IPS-20b (cell line): ENCODE results near the gene PTPN5.

Experiments
- H3K27ac ChIP-seq: one replicate; pipeline ENCODE4 v1.5.1; 2013; ENCODE audit warnings: low read length
- H3K27me3 ChIP-seq: 2 replicates; pipeline ENCODE4 v1.6.1; 2013; ENCODE audit warnings: mild to moderate bottlenecking, low read length, inconsistent platforms; ENCODE audit not compliant: insufficient read depth
- H3K36me3 ChIP-seq: 2 replicates; pipeline ENCODE4 v1.6.1; 2013; ENCODE audit warnings: low read depth, mild to moderate bottlenecking, inconsistent platforms, low read length, moderate library complexity; ENCODE audit not compliant: insufficient read depth
- H3K4me1 ChIP-seq: 2 replicates; pipeline ENCODE4 v1.6.1; 2013; ENCODE audit warnings: mild to moderate bottlenecking, control low read depth, inconsistent platforms, low read length, moderate library complexity; ENCODE audit not compliant: insufficient read depth
- H3K4me3 ChIP-seq: 2 replicates; pipeline ENCODE4 v1.5.1; 2013; ENCODE audit warnings: mild to moderate bottlenecking, low read length, inconsistent platforms
- H3K9ac ChIP-seq: 2 replicates; pipeline ENCODE4 v1.6.1; 2013; ENCODE audit warnings: low read depth, mild to moderate bottlenecking, inconsistent platforms, low read length, moderate library complexity
- H3K9me3 ChIP-seq: 2 replicates; pipeline ENCODE4 v1.6.1; 2013; ENCODE audit warnings: mild to moderate bottlenecking, low read depth, low read length, inconsistent platforms; ENCODE audit not compliant: insufficient read depth

PTPN5 gene

DNA sequence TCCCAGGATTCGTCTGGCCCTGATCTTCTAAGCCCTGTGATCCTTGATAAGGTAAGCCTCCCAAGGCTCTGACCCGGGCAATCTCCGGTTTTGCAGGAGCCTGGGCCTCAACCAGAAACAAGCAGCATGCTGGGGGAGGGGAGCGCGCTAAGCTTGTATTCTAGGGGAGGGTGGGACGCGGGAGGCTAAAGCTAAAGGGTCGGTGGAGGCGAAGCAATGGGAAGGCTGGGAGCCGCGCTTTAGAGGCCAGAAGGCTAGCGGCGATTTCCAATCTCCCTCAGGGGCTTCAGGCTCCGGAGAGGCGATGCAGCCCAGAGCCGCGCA, 753 bp downstream of the PTPN5 start:
- no peaks in the 10 kb centered on the region for H3K9me3 ChIP-seq
- H3K27ac ChIP-seq: no peak overlapping the region
- H3K4me1 ChIP-seq: no peaks in the 10 kb centered on the region
- peak overlapping the region; percentile 82 for H3K4me3 ChIP-seq
- no peaks in the 10 kb centered on the region for H3K36me3 ChIP-seq
- H3K27me3 ChIP-seq: peaks cover 73% of the 10 kb centered on the region
- peak overlapping the region; percentile 10; the same call in 1 of the 2 replicates for H3K9ac ChIP-seq

DNA sequence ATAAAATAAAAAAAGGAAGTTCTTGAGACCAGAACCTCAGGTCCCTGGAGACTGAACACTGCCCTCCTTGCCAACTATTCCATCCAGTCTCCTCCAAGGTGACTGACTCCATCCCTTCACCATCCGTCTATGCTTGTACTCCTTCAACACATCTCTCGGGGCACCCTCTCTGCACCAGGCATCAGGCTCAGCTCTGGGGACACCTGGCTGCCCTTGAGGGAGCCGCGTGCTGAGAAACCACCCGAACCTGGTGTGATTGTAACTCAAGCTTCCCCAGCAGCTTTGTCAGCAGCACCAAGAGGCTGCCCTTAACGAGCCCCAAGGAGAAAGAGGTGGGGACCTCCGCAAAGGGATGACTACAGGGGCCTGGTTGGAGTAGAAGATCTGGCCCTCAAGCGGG, 1.7 kb downstream of the PTPN5 start:
- peaks cover 68% of the 10 kb centered on the region for H3K27me3 ChIP-seq
- H3K9me3 ChIP-seq: no peaks in the 10 kb centered on the region
- no peak overlapping the region for H3K9ac ChIP-seq
- no peak overlapping the region for H3K27ac ChIP-seq
- no peaks in the 10 kb centered on the region for H3K36me3 ChIP-seq
- H3K4me3 ChIP-seq: no peak overlapping the region
- H3K4me1 ChIP-seq: no peaks in the 10 kb centered on the region

DNA sequence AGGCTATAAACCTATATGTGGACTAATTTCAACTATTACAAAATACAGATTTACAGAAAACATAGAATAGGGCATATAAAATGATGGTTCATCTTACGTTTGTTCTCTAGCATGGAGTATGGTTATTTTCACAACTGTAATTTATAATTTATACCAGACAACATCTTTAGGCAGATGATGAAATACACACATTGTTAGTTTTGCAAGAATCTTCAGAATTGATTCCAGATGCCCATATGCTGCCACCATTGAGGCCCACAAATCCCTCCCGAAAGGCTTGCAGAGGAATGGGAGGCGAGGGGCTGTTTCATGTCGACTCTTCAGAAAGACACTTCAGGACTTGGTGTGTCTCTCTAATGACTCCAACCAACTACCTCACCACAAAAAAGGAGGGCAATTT, 6.2 kb downstream of the PTPN5 start:
- Histone ChIP-seq H3K9me3 (no peaks in the 10 kb centered on the region), H3K9ac (no peak overlapping the region), H3K27ac (no peak overlapping the region), H3K4me3 (no peak overlapping the region), H3K27me3 (peaks cover 27% of the 10 kb centered on the region), H3K36me3 (no peaks in the 10 kb centered on the region), H3K4me1 (no peaks in the 10 kb centered on the region)

- Histone ChIP-seq H3K9me3 (no peaks in the 10 kb centered on the region), H3K4me3 (no peak overlapping the region), H3K4me1 (no peaks in the 10 kb centered on the region), H3K36me3 (no peaks in the 10 kb centered on the region), H3K27me3 (no peaks in the 10 kb centered on the region), H3K27ac (no peak overlapping the region), H3K9ac (no peak overlapping the region)
Measured at GRCh38 chr11:18780896-18781295, 10.7 kb downstream of the PTPN5 start.

DNA sequence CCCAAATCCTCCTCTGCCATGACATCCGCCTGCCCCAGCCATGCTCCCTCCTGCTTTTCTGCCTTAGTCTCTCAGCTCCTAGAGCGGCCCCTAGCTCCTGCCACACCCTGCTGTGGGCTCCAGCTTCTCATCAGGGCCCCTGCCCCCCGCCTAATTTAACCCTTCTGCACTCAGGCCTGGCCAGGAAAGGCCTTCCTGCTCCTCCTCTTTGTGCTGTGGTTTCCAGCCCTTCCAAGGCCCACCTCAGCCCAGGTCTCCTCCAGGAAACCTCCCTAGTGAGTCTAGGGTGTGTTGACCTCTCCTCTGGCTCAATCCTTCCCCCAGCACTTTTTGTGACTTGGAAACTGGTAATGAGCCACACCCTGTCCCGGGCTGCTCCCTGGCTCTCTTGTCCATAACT, 11.3 kb downstream of the PTPN5 start:
- Histone ChIP-seq H3K9ac (no peak overlapping the region), H3K27ac (no peak overlapping the region), H3K27me3 (no peaks in the 10 kb centered on the region), H3K36me3 (no peaks in the 10 kb centered on the region), H3K4me3 (no peak overlapping the region), H3K4me1 (no peaks in the 10 kb centered on the region), H3K9me3 (no peaks in the 10 kb centered on the region)

DNA sequence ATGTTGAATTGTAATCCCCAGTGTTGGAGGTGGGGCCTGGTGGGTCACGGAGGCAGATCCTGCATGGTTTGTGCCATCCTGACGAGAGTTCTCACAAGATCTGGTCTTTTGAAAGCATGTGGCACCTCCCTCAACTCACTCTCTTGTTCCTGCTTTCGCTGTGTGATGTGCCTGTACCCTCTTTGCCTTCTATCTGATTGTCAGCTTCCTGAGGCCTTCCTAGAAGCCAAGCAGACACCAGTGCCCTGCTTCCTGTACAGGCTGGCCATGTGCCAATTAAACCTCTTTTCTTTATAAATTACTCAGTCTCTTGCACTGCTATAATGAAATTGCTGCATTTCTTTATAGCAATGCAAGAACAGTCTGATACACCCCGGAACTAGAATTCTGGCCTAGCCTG, 13.1 kb downstream of the PTPN5 start:
- Histone ChIP-seq H3K4me3 (no peak overlapping the region), H3K9ac (no peak overlapping the region), H3K27ac (no peak overlapping the region), H3K9me3 (no peaks in the 10 kb centered on the region), H3K27me3 (no peaks in the 10 kb centered on the region), H3K4me1 (no peaks in the 10 kb centered on the region), H3K36me3 (no peaks in the 10 kb centered on the region)

GRCh38 chr11:18776324-18776723, 15.3 kb downstream of the PTPN5 start:
- Histone ChIP-seq H3K27ac (no peak overlapping the region), H3K4me1 (no peaks in the 10 kb centered on the region; the same call in 1 of the 2 replicates), H3K9ac (no peak overlapping the region), H3K36me3 (no peaks in the 10 kb centered on the region), H3K27me3 (peaks cover 1% of the 10 kb centered on the region; the same call in 1 of the 2 replicates), H3K4me3 (no peak overlapping the region), H3K9me3 (no peaks in the 10 kb centered on the region)

- H3K4me3 ChIP-seq: no peak overlapping the region
- H3K36me3 ChIP-seq: no peaks in the 10 kb centered on the region
- no peaks in the 10 kb centered on the region; the same call in 1 of the 2 replicates for H3K4me1 ChIP-seq
- no peak overlapping the region for H3K27ac ChIP-seq
- peaks cover 4% of the 10 kb centered on the region; the same call in 1 of the 2 replicates for H3K27me3 ChIP-seq
- H3K9me3 ChIP-seq: no peaks in the 10 kb centered on the region
- no peak overlapping the region for H3K9ac ChIP-seq
Measured at GRCh38 chr11:18775492-18776292, 15.9 kb downstream of the PTPN5 start.

DNA sequence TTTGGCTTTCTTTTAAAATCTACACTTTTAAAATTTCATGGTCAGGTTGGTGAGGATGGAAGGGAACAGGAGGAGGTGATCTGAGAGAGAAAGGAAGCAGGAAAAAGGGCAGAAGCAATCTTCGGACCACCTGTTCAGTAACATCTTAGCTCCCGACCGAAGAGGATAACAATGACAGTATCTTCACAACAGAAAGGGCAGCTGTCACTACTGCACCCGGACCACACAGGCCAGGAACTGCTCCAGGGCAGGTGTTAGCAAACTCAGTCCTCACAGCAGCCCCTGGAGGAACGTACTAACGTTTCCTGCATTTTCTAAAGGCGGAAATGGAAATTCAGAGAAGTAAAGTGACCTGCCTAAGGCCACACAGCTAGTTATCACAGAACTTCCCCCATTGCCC, 16.8 kb downstream of the PTPN5 start:
- H3K4me3 ChIP-seq: no peak overlapping the region
- H3K9ac ChIP-seq: no peak overlapping the region
- H3K27ac ChIP-seq: no peak overlapping the region
- peaks cover 4% of the 10 kb centered on the region; the same call in 1 of the 2 replicates for H3K27me3 ChIP-seq
- no peaks in the 10 kb centered on the region for H3K9me3 ChIP-seq
- no peaks in the 10 kb centered on the region for H3K36me3 ChIP-seq
- no peaks in the 10 kb centered on the region; the same call in 1 of the 2 replicates for H3K4me1 ChIP-seq

DNA sequence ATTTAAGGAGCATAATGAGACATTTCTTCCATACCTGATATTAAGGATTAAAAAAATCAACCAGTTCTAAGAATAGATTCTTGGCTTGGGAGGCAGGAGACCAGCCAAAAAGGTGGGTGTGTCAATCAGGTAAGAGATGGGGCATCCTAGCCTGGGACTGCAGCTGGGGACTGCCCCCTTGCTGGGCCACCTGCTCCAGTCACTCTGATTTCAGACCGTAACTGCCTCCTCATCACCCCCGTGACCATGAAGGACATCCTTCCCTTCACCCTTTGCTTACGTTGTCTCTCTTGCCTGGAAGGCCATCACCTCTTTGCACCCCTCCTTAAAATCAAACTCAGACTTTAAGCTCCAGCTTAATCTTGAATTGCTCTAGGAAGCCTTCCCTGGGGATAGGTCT, 17.9 kb downstream of the PTPN5 start:
- Histone ChIP-seq H3K4me3 (no peak overlapping the region), H3K27ac (no peak overlapping the region), H3K9me3 (no peaks in the 10 kb centered on the region)

DNA sequence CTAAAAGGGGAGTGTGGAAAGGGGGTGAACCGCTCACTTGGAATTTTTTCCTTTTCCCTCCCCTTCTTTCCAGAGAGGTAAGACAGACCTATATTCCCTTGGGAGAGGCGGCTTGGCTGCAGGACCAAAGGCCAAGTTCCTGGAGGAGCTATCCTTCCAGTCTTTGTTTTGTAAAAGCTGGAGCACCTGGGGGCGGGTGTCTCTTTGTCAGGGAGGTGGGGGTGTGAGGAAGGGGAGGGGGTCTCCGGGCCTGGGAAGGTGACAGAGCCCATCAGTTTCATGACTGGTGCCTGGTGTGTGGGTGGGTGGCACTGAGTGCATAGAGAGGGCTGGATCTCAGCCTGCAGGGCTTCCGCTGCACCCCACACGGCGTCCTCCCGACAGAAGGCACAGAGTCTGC, 18.5 kb downstream of the PTPN5 start:
- Histone ChIP-seq H3K9me3 (no peaks in the 10 kb centered on the region), H3K27ac (no peak overlapping the region), H3K9ac (no peak overlapping the region), H3K27me3 (peaks cover 4% of the 10 kb centered on the region; the same call in 1 of the 2 replicates), H3K36me3 (no peaks in the 10 kb centered on the region), H3K4me1 (no peaks in the 10 kb centered on the region; the same call in 1 of the 2 replicates), H3K4me3 (peak overlapping the region; percentile 9; the same call in 1 of the 2 replicates)

More for the DNA sequence above, 17.9 kb downstream of the PTPN5 start:
- Histone ChIP-seq H3K9ac (no peak overlapping the region), H3K36me3 (no peaks in the 10 kb centered on the region), H3K4me1 (no peaks in the 10 kb centered on the region; the same call in 1 of the 2 replicates), H3K27me3 (peaks cover 4% of the 10 kb centered on the region; the same call in 1 of the 2 replicates)

DNA sequence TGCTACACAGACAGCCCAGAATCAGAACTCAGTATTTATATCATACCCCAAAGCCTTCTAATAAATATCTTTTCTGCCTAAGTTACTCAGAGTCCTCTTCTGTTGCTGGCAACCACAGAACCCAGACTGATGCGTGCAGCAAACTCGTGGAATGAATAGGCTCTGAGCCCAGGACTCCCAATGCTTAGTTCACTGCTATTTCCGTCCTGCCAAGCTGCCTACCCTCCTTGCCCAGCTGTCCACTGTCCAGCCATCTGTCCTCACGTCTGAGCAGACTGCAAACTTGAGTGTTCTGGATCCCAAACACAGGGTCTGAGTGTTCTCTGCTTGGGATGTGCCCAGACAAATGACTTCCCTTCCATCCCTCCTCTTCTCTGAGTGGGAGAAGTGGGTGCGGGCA, 19.4 kb downstream of the PTPN5 start:
- no peak overlapping the region for H3K4me3 ChIP-seq
- no peaks in the 10 kb centered on the region for H3K36me3 ChIP-seq
- H3K27ac ChIP-seq: no peak overlapping the region
- H3K4me1 ChIP-seq: no peaks in the 10 kb centered on the region; the same call in 1 of the 2 replicates
- no peak overlapping the region for H3K9ac ChIP-seq
- H3K27me3 ChIP-seq: peaks cover 4% of the 10 kb centered on the region; the same call in 1 of the 2 replicates
- no peaks in the 10 kb centered on the region for H3K9me3 ChIP-seq
